Hepatocyte (in vitro differentiated cells): ENCODE results near the gene THAP4. TPM values are rescaled to one million over a fixed set of nuclear protein-coding genes. Genes with fewer than 3 reads are reported as not detected.

Experiments
- DNase-seq: peaks from one replicate; pipeline ENCODE4 v3.0.0-alpha.2; 2016; ENCODE audit warnings: low spot score
- H2AFZ ChIP-seq: fragments of 200-600 bp; sonication (generic); 2 replicates; pipeline ENCODE4 v1.6.0; 2016; ENCODE audit warnings: antibody characterized with exemption, mild to moderate bottlenecking
- H3K27ac ChIP-seq: fragments of 200-600 bp; sonication (generic); 2 replicates; pipeline ENCODE4 v1.5.1; 2016; ENCODE audit warnings: mild to moderate bottlenecking
- H3K27me3 ChIP-seq: fragments of 200-600 bp; sonication (generic); 2 replicates; pipeline ENCODE4 v1.6.1; 2016
- H3K36me3 ChIP-seq: fragments of 200-600 bp; sonication (generic); replicated peaks from 2 replicates; pipeline ENCODE4 v1.5.1; 2016; ENCODE audit warnings: low read depth; ENCODE audit not compliant: insufficient read depth
- H3K4me1 ChIP-seq: fragments of 200-600 bp; sonication (generic); 2 replicates; pipeline ENCODE4 v1.5.1; 2016; ENCODE audit warnings: mild to moderate bottlenecking, moderate library complexity; ENCODE audit not compliant: insufficient read depth
- H3K4me2 ChIP-seq: fragments of 200-600 bp; sonication (generic); 2 replicates; pipeline ENCODE4 v1.6.0; 2016
- H3K4me3 ChIP-seq: fragments of 200-600 bp; sonication (generic); 2 replicates; pipeline ENCODE4 v1.5.1; 2016; ENCODE audit warnings: mild to moderate bottlenecking
- H3K79me2 ChIP-seq: fragments of 200-600 bp; sonication (generic); 2 replicates; pipeline ENCODE4 v1.6.0; 2017; ENCODE audit warnings: mild to moderate bottlenecking
- H3K9me2 ChIP-seq: fragments of 200-600 bp; sonication (generic); replicated peaks from 2 replicates; pipeline ENCODE4 v1.6.0; 2017; ENCODE audit warnings: mild to moderate bottlenecking; ENCODE audit not compliant: insufficient read depth
- H3K9me3 ChIP-seq: fragments of 200-600 bp; sonication (generic); 2 replicates; pipeline ENCODE4 v1.5.1; 2016; ENCODE audit warnings: low read depth, mild to moderate bottlenecking
- H4K20me1 ChIP-seq: fragments of 200-600 bp; sonication (generic); 2 replicates; pipeline ENCODE4 v1.6.0; 2016; ENCODE audit warnings: mild to moderate bottlenecking; ENCODE audit not compliant: insufficient read depth, poor library complexity, severe bottlenecking
- CTCF ChIP-seq: fragments of 200-600 bp; sonication (generic); IDR thresholded peaks from 2 replicates; pipeline ENCODE4 v1.5.1; 2016; ENCODE audit warnings: antibody characterized with exemption, mild to moderate bottlenecking; ENCODE audit not compliant: poor library complexity
- EZH2 ChIP-seq: fragments of 200-600 bp; sonication (generic); IDR thresholded peaks from 2 replicates; pipeline ENCODE4 v1.6.1; 2016; ENCODE audit warnings: antibody characterized with exemption, mild to moderate bottlenecking, borderline replicate concordance
- EZH2phosphoT487 ChIP-seq: fragments of 200-600 bp; sonication (generic); IDR thresholded peaks from one replicate; pipeline ENCODE4 v1.6.1; 2018; ENCODE audit warnings: antibody characterized with exemption, mild to moderate bottlenecking, low read depth, moderate library complexity; ENCODE audit not compliant: unreplicated experiment, severe bottlenecking
- WGBS: methylation state at CpG from one replicate; pipeline ENCODE4 v1.1.6; 2016; ENCODE audit warnings: low lambda C conversion rate; ENCODE audit errors: missing lambda C conversion rate; 5-methylcytosine and 5-hydroxymethylcytosine counted together
- polyA plus RNA-seq: library from polyadenylated mRNA; unstranded; fragments of >200 nt; fragmentation: Nextera tagmentation; extraction: Ambion mirVana; gene quantifications from 2 replicates; pipeline ENCODE4 v1.2.1, GENCODE V29; 2016
- total RNA-seq: library from RNA; depleted of rRNA; stranded (reverse); fragments of >200 nt; gene quantifications from 2 replicates; pipeline ENCODE4 v1.2.3, GENCODE V29; 2014

The THAP4 gene
- total and polyA plus RNA-seq, 2 experiments from 2014 or later: 43.2 to 58.1 TPM

GRCh38 chr2:241541564-241542277 is 95.2 kb downstream of the THAP4 start:
- no peaks in the 10 kb centered on the region for H4K20me1 ChIP-seq
- no peak overlapping the region for H3K4me3 ChIP-seq
- H3K27ac ChIP-seq: no peak overlapping the region
- H3K4me1 ChIP-seq: peaks cover 17% of the 10 kb centered on the region
- no peak for TF ChIP-seq EZH2
- TF ChIP-seq CTCF: no peak
- TF ChIP-seq EZH2phosphoT487: no peak
- H3K9me2 ChIP-seq: no peaks in the 10 kb centered on the region
- 24% methylated on average over 48 of the region's 62 CpGs for WGBS
- H3K36me3 ChIP-seq: no peaks in the 10 kb centered on the region
- DNase-seq: peak; percentile 10
- peaks cover 14% of the 10 kb centered on the region for H3K27me3 ChIP-seq
- peak overlapping the region; percentile 56 for H2AFZ ChIP-seq
- no peaks in the 10 kb centered on the region for H3K9me3 ChIP-seq
- H3K79me2 ChIP-seq: no peaks in the 10 kb centered on the region
- peak overlapping the region; percentile 74 for H3K4me2 ChIP-seq

- no peak overlapping the region for H3K4me3 ChIP-seq
- H3K79me2 ChIP-seq: no peaks in the 10 kb centered on the region
- peaks cover 14% of the 10 kb centered on the region for H3K4me1 ChIP-seq
- no peaks in the 10 kb centered on the region for H3K9me3 ChIP-seq
- H2AFZ ChIP-seq: peak overlapping the region; percentile 13
- no peak overlapping the region for H3K27ac ChIP-seq
- WGBS: 25% methylated on average over 41 of the region's 68 CpGs
- no peaks in the 10 kb centered on the region for H4K20me1 ChIP-seq
- peak overlapping the region; percentile 74 for H3K4me2 ChIP-seq
- TF ChIP-seq EZH2phosphoT487: no peak
- no peak for TF ChIP-seq EZH2
- TF ChIP-seq CTCF: no peak
- no peaks in the 10 kb centered on the region for H3K36me3 ChIP-seq
- no peaks in the 10 kb centered on the region for H3K9me2 ChIP-seq
- DNase-seq: peak; percentile 73
- H3K27me3 ChIP-seq: peaks cover 14% of the 10 kb centered on the region
Measured at GRCh38 chr2:241540771-241541561, 96.0 kb downstream of the THAP4 start.

GRCh38 chr2:241540401-241540770 is 96.6 kb downstream of the THAP4 start:
- Histone ChIP-seq H3K27ac (no peak overlapping the region), H3K4me3 (no peak overlapping the region), H3K9me2 (no peaks in the 10 kb centered on the region), H3K4me1 (peaks cover 14% of the 10 kb centered on the region), H3K27me3 (peaks cover 14% of the 10 kb centered on the region), H3K9me3 (no peaks in the 10 kb centered on the region), H3K36me3 (no peaks in the 10 kb centered on the region), H3K79me2 (no peaks in the 10 kb centered on the region), H2AFZ (peak overlapping the region; percentile 13), H4K20me1 (no peaks in the 10 kb centered on the region), H3K4me2 (peak overlapping the region; percentile 74)
- WGBS: 63% methylated on average over 10 of the region's 10 CpGs
- no peak for TF ChIP-seq EZH2phosphoT487
- no peak for TF ChIP-seq EZH2
- no peak for TF ChIP-seq CTCF
- no peak for DNase-seq
